Astrocyte (in vitro differentiated cells and primary cell): ENCODE measurements around the gene CTAGE1. TPM values are rescaled to one million over a fixed set of nuclear protein-coding genes. Genes with fewer than 3 reads are reported as not detected.

ENCODE experiments used
- DNase-seq: peaks from one replicate; pipeline ENCODE4 v3.0.0-alpha.2; 2010; ENCODE audit warnings: low read depth
- FAIRE-seq: peaks from 2 replicates; lab custom pipeline; 2011; peaks lifted over from hg19 to GRCh38; lab: Jason Lieb, UNC
- H2AFZ ChIP-seq: 2 replicates; pipeline ENCODE4 v1.6.0; 2012; ENCODE audit warnings: low read depth, low read length, inconsistent platforms
- H3K27ac ChIP-seq: 2 replicates; pipeline ENCODE4 v1.5.1; 2011; ENCODE audit warnings: low read depth, low read length, inconsistent platforms
- H3K27me3 ChIP-seq: 2 replicates; pipeline ENCODE4 v1.6.0; 2011; ENCODE audit warnings: low read length, inconsistent platforms; ENCODE audit not compliant: insufficient read depth
- H3K36me3 ChIP-seq: 2 replicates; pipeline ENCODE4 v1.5.1; 2011; ENCODE audit warnings: low read length, inconsistent platforms; ENCODE audit not compliant: insufficient read depth
- H3K4me1 ChIP-seq: 2 replicates; pipeline ENCODE4 v1.5.1; 2011; ENCODE audit warnings: low read length, inconsistent platforms; ENCODE audit not compliant: insufficient read depth
- H3K4me2 ChIP-seq: 2 replicates; pipeline ENCODE4 v1.6.0; 2012; ENCODE audit warnings: low read length, inconsistent platforms
- H3K4me3 ChIP-seq: 2 replicates; pipeline ENCODE4 v1.5.1; 2011; ENCODE audit warnings: low read depth, mild to moderate bottlenecking, low read length, inconsistent platforms; ENCODE audit not compliant: insufficient read depth
- H3K79me2 ChIP-seq: 2 replicates; pipeline ENCODE4 v1.6.0; 2012; ENCODE audit warnings: mild to moderate bottlenecking, low read length, inconsistent platforms; ENCODE audit not compliant: insufficient read depth
- H3K9ac ChIP-seq: 2 replicates; pipeline ENCODE4 v1.6.0; 2012; ENCODE audit warnings: mild to moderate bottlenecking, low read length, inconsistent platforms
- H3K9me3 ChIP-seq: 2 replicates; pipeline ENCODE4 v1.5.1; 2012; ENCODE audit warnings: low read depth, mild to moderate bottlenecking, low read length, inconsistent platforms; ENCODE audit not compliant: insufficient read depth
- H4K20me1 ChIP-seq: 2 replicates; pipeline ENCODE4 v1.6.0; 2012; ENCODE audit warnings: low read length, inconsistent platforms; ENCODE audit not compliant: insufficient read depth
- H3K27ac Mint-ChIP-seq: one replicate; pipeline ENCODE4 v1.8.0; 2021; ENCODE audit warnings: mild to moderate bottlenecking, mixed read lengths; ENCODE audit not compliant: unreplicated experiment
- H3K27me3 Mint-ChIP-seq: one replicate; pipeline ENCODE4 v1.8.0; 2021; ENCODE audit warnings: low read depth, mixed read lengths; ENCODE audit not compliant: unreplicated experiment
- H3K36me3 Mint-ChIP-seq: one replicate; pipeline ENCODE4 v1.8.0; 2021; ENCODE audit warnings: low read depth, mixed read lengths; ENCODE audit not compliant: unreplicated experiment
- H3K4me1 Mint-ChIP-seq: one replicate; pipeline ENCODE4 v1.8.0; 2021; ENCODE audit warnings: low read depth, mixed read lengths; ENCODE audit not compliant: unreplicated experiment
- H3K4me3 Mint-ChIP-seq: one replicate; pipeline ENCODE4 v1.8.0; 2021; ENCODE audit warnings: mild to moderate bottlenecking, moderate library complexity, mixed read lengths; ENCODE audit not compliant: unreplicated experiment
- H3K9me3 Mint-ChIP-seq: one replicate; pipeline ENCODE4 v1.8.0; 2021; ENCODE audit warnings: mild to moderate bottlenecking, mixed read lengths; ENCODE audit not compliant: unreplicated experiment
- CTCF ChIP-seq: IDR thresholded peaks from 2 replicates; pipeline ENCODE4 v1.5.1; 2011; ENCODE audit warnings: low read depth, mild to moderate bottlenecking, inconsistent platforms, low read length, moderate library complexity; ENCODE audit not compliant: insufficient read depth
- EZH2 ChIP-seq: IDR thresholded peaks from 2 replicates; pipeline ENCODE4 v1.6.1; 2012; ENCODE audit warnings: mild to moderate bottlenecking, low read length, inconsistent platforms; ENCODE audit not compliant: insufficient read depth
- total RNA-seq: library from RNA; stranded (reverse); gene quantifications from 2 replicates; pipeline ENCODE4 v1.2.1, GENCODE V29; 2021

CTAGE1 gene
- total RNA-seq, 1 donor from 2014 or later = 0.30 TPM

- TF ChIP-seq CTCF (no peak), EZH2 (no peak)
- H3K36me3 Mint-ChIP-seq = peaks cover 1% of the 10 kb centered on the region
- no peak overlapping the region for H3K4me3 ChIP-seq
- no peak overlapping the region for H3K27ac ChIP-seq
- DNase-seq = no peak
- H2AFZ ChIP-seq = no peak overlapping the region
- H3K9me3 ChIP-seq = no peaks in the 10 kb centered on the region
- peaks cover 26% of the 10 kb centered on the region for H3K27me3 Mint-ChIP-seq
- H3K4me1 ChIP-seq = no peaks in the 10 kb centered on the region
- no peaks in the 10 kb centered on the region for H3K9me3 Mint-ChIP-seq
- no peak for FAIRE-seq
- H3K4me3 Mint-ChIP-seq = no peak overlapping the region
- peaks cover 8% of the 10 kb centered on the region for H3K4me1 Mint-ChIP-seq
- no peaks in the 10 kb centered on the region for H3K36me3 ChIP-seq
- H3K27ac Mint-ChIP-seq = no peak overlapping the region
- H3K9ac ChIP-seq = no peak overlapping the region
- no peak overlapping the region for H3K4me2 ChIP-seq
- H3K27me3 ChIP-seq = no peaks in the 10 kb centered on the region
- no peaks in the 10 kb centered on the region for H4K20me1 ChIP-seq
- H3K79me2 ChIP-seq = no peaks in the 10 kb centered on the region
Observed at GRCh38 chr18:22457524-22457923, 39.8 kb upstream of the CTAGE1 start.

- no peak overlapping the region for H2AFZ ChIP-seq
- H3K4me3 Mint-ChIP-seq = no peak overlapping the region
Observed at GRCh38 chr18:22456547-22456946, 38.8 kb upstream of the CTAGE1 start.

More at GRCh38 chr18:22456547-22456946, 38.8 kb upstream of the CTAGE1 start:
- H3K27me3 ChIP-seq = no peaks in the 10 kb centered on the region
- no peak overlapping the region for H3K27ac Mint-ChIP-seq
- H3K9ac ChIP-seq = no peak overlapping the region
- FAIRE-seq = no peak
- H3K36me3 Mint-ChIP-seq = peaks cover 1% of the 10 kb centered on the region
- no peak overlapping the region for H3K4me2 ChIP-seq
- no peak overlapping the region for H3K27ac ChIP-seq
- no peaks in the 10 kb centered on the region for H3K36me3 ChIP-seq
- peaks cover 26% of the 10 kb centered on the region for H3K27me3 Mint-ChIP-seq
- no peak for DNase-seq
- no peaks in the 10 kb centered on the region for H3K4me1 ChIP-seq
- H3K4me3 ChIP-seq = no peak overlapping the region
- H3K9me3 ChIP-seq = no peaks in the 10 kb centered on the region
- H3K4me1 Mint-ChIP-seq = peaks cover 8% of the 10 kb centered on the region
- H3K79me2 ChIP-seq = no peaks in the 10 kb centered on the region
- H4K20me1 ChIP-seq = no peaks in the 10 kb centered on the region
- no peak for TF ChIP-seq CTCF
- no peak for TF ChIP-seq EZH2
- H3K9me3 Mint-ChIP-seq = no peaks in the 10 kb centered on the region
